HEK293T (cell line): ENCODE measurements around the gene C2CD4D.

Experiments used
- CTCF ChIA-PET: fragments of 350-600 bp; formaldehyde crosslinking; extraction: SDS; loops from one replicate; lab custom pipeline; 2021; ENCODE audit warnings: antibody characterized with exemption, inconsistent platforms; lab: Yijun Ruan, JAX
- POLR2A ChIA-PET: fragments of 350-600 bp; formaldehyde crosslinking; extraction: SDS; loops from one replicate; lab custom pipeline; 2020; ENCODE audit warnings: antibody characterized with exemption, inconsistent platforms; lab: Yijun Ruan, JAX
- DNase-seq: peaks from one replicate; pipeline ENCODE4 v3.0.0; 2012; ENCODE audit warnings: mixed read lengths; ENCODE audit errors: extremely low spot score
- ARNT ChIP-seq: fragments of 450-650 bp; IDR thresholded peaks from 2 replicates; pipeline ENCODE4 v1.6.1; 2017; ENCODE audit warnings: mild to moderate bottlenecking
- BHLHE40 ChIP-seq: fragments of 450-650 bp; IDR thresholded peaks from 2 replicates; pipeline ENCODE4 v1.6.1; 2016; ENCODE audit warnings: mild to moderate bottlenecking, moderate library complexity, borderline replicate concordance
- CTBP1 ChIP-seq: fragments of 450-650 bp; IDR thresholded peaks from 2 replicates; pipeline ENCODE4 v1.6.1; 2016; ENCODE audit warnings: borderline replicate concordance
- ELF4 ChIP-seq: fragments of 450-650 bp; IDR thresholded peaks from 2 replicates; pipeline ENCODE4 v1.6.1; 2017; ENCODE audit warnings: antibody characterized with exemption
- FOXA1 ChIP-seq: fragments of 450-650 bp; IDR thresholded peaks from 2 replicates; pipeline ENCODE4 v1.6.1; 2016; ENCODE audit warnings: mild to moderate bottlenecking
- FOXK2 ChIP-seq: fragments of 450-650 bp; IDR thresholded peaks from 2 replicates; pipeline ENCODE4 v1.6.1; 2016; ENCODE audit warnings: mild to moderate bottlenecking
- FOXM1 ChIP-seq: fragments of 450-650 bp; IDR thresholded peaks from 2 replicates; pipeline ENCODE4 v1.6.1; 2017; ENCODE audit warnings: mild to moderate bottlenecking, borderline replicate concordance
- HDGF ChIP-seq: fragments of 450-650 bp; IDR thresholded peaks from 2 replicates; pipeline ENCODE4 v1.6.1; 2017; ENCODE audit warnings: antibody characterized with exemption, borderline replicate concordance
- L3MBTL2 ChIP-seq: fragments of 450-650 bp; conservative IDR thresholded peaks from 2 replicates; pipeline ENCODE4 v1.6.1; 2016; ENCODE audit warnings: mild to moderate bottlenecking
- LEF1 ChIP-seq: fragments of 450-650 bp; IDR thresholded peaks from 2 replicates; pipeline ENCODE4 v1.6.1; 2017; ENCODE audit warnings: mild to moderate bottlenecking, borderline replicate concordance
- NFRKB ChIP-seq: fragments of 450-650 bp; IDR thresholded peaks from 2 replicates; pipeline ENCODE4 v1.6.1; 2016; ENCODE audit warnings: mild to moderate bottlenecking, moderate library complexity
- PKNOX1 ChIP-seq: fragments of 450-650 bp; IDR thresholded peaks from 2 replicates; pipeline ENCODE4 v1.6.1; 2016
- SP1 ChIP-seq: fragments of 450-650 bp; IDR thresholded peaks from 2 replicates; pipeline ENCODE4 v1.6.1; 2017
- SUZ12 ChIP-seq: fragments of 450-650 bp; IDR thresholded peaks from 2 replicates; pipeline ENCODE4 v1.6.1; 2016; ENCODE audit warnings: mild to moderate bottlenecking
- TARDBP ChIP-seq: fragments of 450-650 bp; IDR thresholded peaks from 2 replicates; pipeline ENCODE4 v1.6.1; 2016
- ZNF384 ChIP-seq: fragments of 450-650 bp; IDR thresholded peaks from 2 replicates; pipeline ENCODE4 v1.6.1; 2016

The C2CD4D gene

GRCh38 chr1:151807766-151808165 is 31.9 kb downstream of the C2CD4D start:
- ChIA-PET CTCF (no interaction called here), POLR2A (no interaction called here)
- DNase-seq: no peak
- TF ChIP-seq FOXK2 (no peak), ZNF384 (no peak), PKNOX1 (no peak), LEF1 (no peak), CTBP1 (no peak), NFRKB (no peak), FOXA1 (no peak), SP1 (no peak), TARDBP (no peak), L3MBTL2 (no peak), SUZ12 (no peak), ELF4 (no peak), ARNT (no peak)

GRCh38 chr1:151807131-151807530 is 32.5 kb downstream of the C2CD4D start:
- TF ChIP-seq FOXM1 (no peak), HDGF (no peak), SP1 (no peak), ARNT (no peak), CTBP1 (no peak), ELF4 (no peak), LEF1 (no peak), ZNF384 (no peak), BHLHE40 (no peak), FOXA1 (no peak), SUZ12 (no peak), PKNOX1 (no peak), TARDBP (no peak), NFRKB (no peak), FOXK2 (no peak), L3MBTL2 (no peak)
- ChIA-PET CTCF (interaction anchor here (0.7 kb wide), 1 partner anchor 72 kb away, joined by 3 read pairs; no protein-coding TSS in a partner anchor), POLR2A (no interaction called here)
- no peak for DNase-seq

GRCh38 chr1:151806170-151806569 is 33.5 kb downstream of the C2CD4D start:
- POLR2A ChIA-PET: no interaction called here
- CTCF ChIA-PET: interaction anchor here (0.7 kb wide), 1 partner anchor 71 kb away, joined by 3 read pairs; no protein-coding TSS in a partner anchor
- no peak for TF ChIP-seq CTBP1
- no peak for TF ChIP-seq PKNOX1
- no peak for DNase-seq

GRCh38 chr1:151805066-151805820 is 34.4 kb downstream of the C2CD4D start, which contains the start of gene LINGO4:
Gene LINGO4, minus strand, starts transcription at chr1:151805419. Its CDS starts 2,715 bp downstream, at chr1:151802704.
- POLR2A ChIA-PET: no interaction called here
- TF ChIP-seq NFRKB (no peak), HDGF (no peak), LEF1 (no peak), PKNOX1 (no peak), FOXM1 (no peak), TARDBP (no peak), SUZ12 (no peak), BHLHE40 (no peak), ELF4 (no peak), SP1 (no peak), L3MBTL2 (no peak), FOXK2 (no peak), FOXA1 (no peak), CTBP1 (no peak), ARNT (no peak)
- CTCF ChIA-PET: no interaction called here
- DNase-seq: no peak

GRCh38 chr1:151803915-151804314 is 35.7 kb downstream of the C2CD4D start:
- POLR2A ChIA-PET: no interaction called here
- no peak for DNase-seq
- no peak for TF ChIP-seq PKNOX1
- TF ChIP-seq NFRKB: no peak
- TF ChIP-seq HDGF: no peak
- TF ChIP-seq FOXM1: no peak
- TF ChIP-seq TARDBP: no peak
- no peak for TF ChIP-seq SUZ12
- no peak for TF ChIP-seq CTBP1
- no peak for TF ChIP-seq BHLHE40
- TF ChIP-seq ARNT: no peak
- TF ChIP-seq ZNF384: no peak
- TF ChIP-seq ELF4: no peak
- TF ChIP-seq L3MBTL2: no peak
- no peak for TF ChIP-seq SP1
- TF ChIP-seq FOXA1: no peak
- TF ChIP-seq LEF1: no peak
- TF ChIP-seq FOXK2: no peak
- CTCF ChIA-PET: interaction anchor here (1.3 kb wide), 1 partner anchor 32 kb away, joined by 5 read pairs; no protein-coding TSS in a partner anchor
